HCT116 (cell line): ENCODE measurements around the gene SYNPR.

ENCODE experiments used
- CEBPB ChIP-seq: IDR thresholded peaks from 2 replicates; pipeline ENCODE4 v1.6.1; 2012; ENCODE audit warnings: low read depth
- CTCF ChIP-seq, 3 experiments: fragments of 200-600 bp in 1 of 3; sonication (generic) in 1 of 3; IDR thresholded peaks in 2 of 3; conservative IDR thresholded peaks in 1 of 3; 2 replicates each; pipeline ENCODE4 v1.5.1; 2012 to 2017; ENCODE audit warnings: low read depth in 2 of 3, low read length in 2 of 3, antibody characterized with exemption in 1 of 3, borderline replicate concordance in 1 of 3, control low read depth in 1 of 3, mild to moderate bottlenecking in 1 of 3, mixed read lengths in 1 of 3, mixed run types in 1 of 3, moderate library complexity in 1 of 3; ENCODE audit not compliant: insufficient read depth in 1 of 3
- EGR1 ChIP-seq: IDR thresholded peaks from 2 replicates; pipeline ENCODE4 v1.6.1; 2012; ENCODE audit warnings: low read depth
- EZH2 ChIP-seq: fragments of 200-600 bp; sonication (generic); IDR thresholded peaks from 2 replicates; pipeline ENCODE4 v1.6.1; 2017; ENCODE audit warnings: antibody characterized with exemption, mixed run types
- JUND ChIP-seq: IDR thresholded peaks from 2 replicates; pipeline ENCODE4 v1.6.1; 2012
- POLR2A ChIP-seq: IDR thresholded peaks from 2 replicates; pipeline ENCODE4 v1.7.0; 2011; ENCODE audit warnings: borderline replicate concordance; ENCODE audit not compliant: insufficient read depth, insufficient read length; ENCODE audit errors: extremely low read depth
- POLR2AphosphoS5 ChIP-seq: IDR thresholded peaks from 2 replicates; pipeline ENCODE4 v1.6.1; 2011; ENCODE audit warnings: mild to moderate bottlenecking, low read depth, low read length, moderate library complexity
- RAD21 ChIP-seq: IDR thresholded peaks from 2 replicates; pipeline ENCODE4 v1.6.1; 2012; ENCODE audit warnings: low read depth, mild to moderate bottlenecking
- SIN3A ChIP-seq: IDR thresholded peaks from 2 replicates; pipeline ENCODE4 v1.6.1; 2012; ENCODE audit warnings: low read depth
- SP1 ChIP-seq: IDR thresholded peaks from 2 replicates; pipeline ENCODE4 v1.6.1; 2012; ENCODE audit warnings: low read depth
- TCF7L2 ChIP-seq: IDR thresholded peaks from 2 replicates; pipeline ENCODE4 v1.7.0; 2011; ENCODE audit warnings: borderline replicate concordance, inconsistent platforms; ENCODE audit not compliant: insufficient read depth, insufficient read length; ENCODE audit errors: extremely low read depth
- ZBTB33 ChIP-seq: IDR thresholded peaks from 2 replicates; pipeline ENCODE4 v1.6.1; 2011; ENCODE audit warnings: mild to moderate bottlenecking, low read length, moderate library complexity; ENCODE audit not compliant: insufficient replicate concordance; ENCODE audit errors: extremely low read depth

GRCh38 chr3:63493101-63493500 is 215.0 kb downstream of the SYNPR start:
- TF ChIP-seq POLR2AphosphoS5 (no peak), ZBTB33 (no peak), SP1 (no peak), POLR2A (no peak), CTCF (IDR thresholded peaks at IDR 0.05 in 2 of 3, conservative IDR thresholded peaks at IDR 0.05 in 1 of 3; ENCODE audit: borderline replicate concordance in 1 of 3, insufficient read depth in 1 of 3, low read depth in 2 of 3, low read length in 2 of 3) (no peak), CEBPB (no peak), SIN3A (no peak), EZH2 (no peak), JUND (no peak), EGR1 (no peak), RAD21 (no peak), TCF7L2 (no peak)
